DND-41 (cell line): ENCODE data around the gene PCDHGA7.

Experiments used
- ATAC-seq: fragments of 200-7000 bp; cut with Tn5 transposase; 3 replicates; pipeline ENCODE4 v1.9.1; 2021; ENCODE audit warnings: low read depth; ENCODE audit not compliant: insufficient read depth
- DNase-seq: peaks from one replicate; pipeline ENCODE4 v3.0.0-alpha.2; 2020
- H2AFZ ChIP-seq: 2 replicates; pipeline ENCODE4 v1.6.0; 2012; ENCODE audit warnings: low read depth, low read length
- H3K27ac ChIP-seq: 2 replicates; pipeline ENCODE4 v1.5.1; 2012; ENCODE audit warnings: low read length, inconsistent platforms
- H3K27me3 ChIP-seq: fragments of 200-600 bp; sonication (generic); 2 replicates; pipeline ENCODE4 v1.6.0; 2012; ENCODE audit warnings: low read length, mild to moderate bottlenecking, inconsistent platforms; ENCODE audit not compliant: insufficient read depth, poor library complexity
- H3K36me3 ChIP-seq: 2 replicates; pipeline ENCODE4 v1.5.1; 2012; ENCODE audit warnings: low read length, inconsistent platforms; ENCODE audit not compliant: insufficient read depth
- H3K4me1 ChIP-seq: 2 replicates; pipeline ENCODE4 v1.5.1; 2012; ENCODE audit warnings: mild to moderate bottlenecking, low read length; ENCODE audit not compliant: insufficient read depth
- H3K4me2 ChIP-seq: 2 replicates; pipeline ENCODE4 v1.6.0; 2012; ENCODE audit warnings: mild to moderate bottlenecking, moderate library complexity, low read length, inconsistent platforms; ENCODE audit not compliant: insufficient read depth
- H3K4me3 ChIP-seq, 2 experiments: fragments of 200-600 bp in 1 of 2; shearing (Covaris generic) in 1 of 2; 2 replicates each; pipeline ENCODE4 v1.5.1; 2012 to 2016; ENCODE audit warnings: inconsistent platforms in 2 of 2, low read length in 2 of 2, mild to moderate bottlenecking in 2 of 2, low read depth in 1 of 2, moderate library complexity in 1 of 2
- H3K79me2 ChIP-seq: 2 replicates; pipeline ENCODE4 v1.6.0; 2012; ENCODE audit warnings: low read length, inconsistent platforms; ENCODE audit not compliant: insufficient read depth
- H3K9ac ChIP-seq: 2 replicates; pipeline ENCODE4 v1.6.0; 2012; ENCODE audit warnings: low read depth, mild to moderate bottlenecking, inconsistent platforms, low read length, moderate library complexity
- H3K9me3 ChIP-seq: 2 replicates; pipeline ENCODE4 v1.5.1; 2012; ENCODE audit warnings: low read length, moderate library complexity, mild to moderate bottlenecking, inconsistent platforms; ENCODE audit not compliant: insufficient read depth, severe bottlenecking
- H4K20me1 ChIP-seq: 2 replicates; pipeline ENCODE4 v1.6.0; 2012; ENCODE audit warnings: low read length; ENCODE audit not compliant: insufficient read depth
- EZH2 ChIP-seq: IDR thresholded peaks from 3 replicates; pipeline ENCODE4 v1.6.1; 2012; ENCODE audit warnings: borderline replicate concordance, low read depth, mild to moderate bottlenecking, moderate library complexity, low read length, inconsistent platforms; ENCODE audit not compliant: severe bottlenecking
- TF ChIP-seq, protein P1 (sequence below): IDR thresholded peaks from 2 replicates; pipeline ENCODE4 v1.5.1; 2012; ENCODE audit warnings: borderline replicate concordance, low read length, moderate library complexity, mild to moderate bottlenecking; ENCODE audit not compliant: poor library complexity, severe bottlenecking; ENCODE audit errors: extremely low read depth

PCDHGA7 gene

DNA sequence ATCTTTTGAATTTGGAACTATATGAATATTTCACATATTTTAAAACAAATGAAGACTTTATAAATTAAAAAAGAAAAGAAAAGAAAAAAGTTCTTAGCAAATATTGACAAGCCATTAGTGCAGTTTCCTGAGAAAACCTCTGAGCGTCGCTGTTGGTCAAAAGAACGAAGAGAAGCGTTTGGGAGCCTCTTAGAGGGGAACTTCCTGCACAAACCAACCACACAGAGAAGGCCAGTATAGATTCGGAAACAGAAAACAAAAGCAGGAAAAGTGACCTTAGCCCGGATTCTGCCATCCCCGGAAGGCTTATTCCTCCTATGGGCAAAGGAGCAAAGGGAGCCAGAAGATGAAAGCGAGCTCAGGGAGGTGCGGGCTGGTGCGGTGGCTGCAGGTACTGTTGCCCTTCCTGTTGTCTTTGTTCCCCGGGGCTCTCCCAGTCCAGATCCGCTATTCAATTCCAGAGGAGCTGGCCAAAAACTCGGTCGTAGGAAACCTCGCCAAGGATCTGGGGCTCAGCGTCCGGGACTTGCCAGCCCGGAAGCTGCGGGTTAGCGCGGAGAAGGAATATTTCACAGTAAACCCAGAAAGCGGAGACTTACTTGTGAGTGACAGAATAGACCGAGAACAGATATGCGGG is 22.6 kb upstream of the PCDHGA7 start, which contains the start of gene PCDHGB2:
TSS of gene PCDHGB2 (plus strand) at position 205 of the 637 bp plus-strand sequence. CDS start at position 347, 142 bp downstream.
- Histone ChIP-seq H4K20me1 (no peaks in the 10 kb centered on the region), H3K79me2 (no peaks in the 10 kb centered on the region), H3K4me2 (peak within 1 kb of the TSS; percentile 33; the same call in 1 of the 2 replicates), H3K4me3 (peak within 1 kb of the TSS in 1 of 2 experiments; percentile 30; a peak in 1 of 4 replicates), H2AFZ (peak within 1 kb of the TSS; percentile 53), H3K9ac (no peak within 1 kb of the TSS), H3K9me3 (no peaks in the 10 kb centered on the region), H3K27ac (no peak within 1 kb of the TSS), H3K27me3 (no peaks in the 10 kb centered on the region), H3K4me1 (peaks cover 3% of the 10 kb centered on the region; the same call in 1 of the 2 replicates), H3K36me3 (no peaks in the 10 kb centered on the region)
- DNase-seq, result peak; percentile 37
- ATAC-seq, result peak; percentile 74
- TF ChIP-seq, protein P1, sequence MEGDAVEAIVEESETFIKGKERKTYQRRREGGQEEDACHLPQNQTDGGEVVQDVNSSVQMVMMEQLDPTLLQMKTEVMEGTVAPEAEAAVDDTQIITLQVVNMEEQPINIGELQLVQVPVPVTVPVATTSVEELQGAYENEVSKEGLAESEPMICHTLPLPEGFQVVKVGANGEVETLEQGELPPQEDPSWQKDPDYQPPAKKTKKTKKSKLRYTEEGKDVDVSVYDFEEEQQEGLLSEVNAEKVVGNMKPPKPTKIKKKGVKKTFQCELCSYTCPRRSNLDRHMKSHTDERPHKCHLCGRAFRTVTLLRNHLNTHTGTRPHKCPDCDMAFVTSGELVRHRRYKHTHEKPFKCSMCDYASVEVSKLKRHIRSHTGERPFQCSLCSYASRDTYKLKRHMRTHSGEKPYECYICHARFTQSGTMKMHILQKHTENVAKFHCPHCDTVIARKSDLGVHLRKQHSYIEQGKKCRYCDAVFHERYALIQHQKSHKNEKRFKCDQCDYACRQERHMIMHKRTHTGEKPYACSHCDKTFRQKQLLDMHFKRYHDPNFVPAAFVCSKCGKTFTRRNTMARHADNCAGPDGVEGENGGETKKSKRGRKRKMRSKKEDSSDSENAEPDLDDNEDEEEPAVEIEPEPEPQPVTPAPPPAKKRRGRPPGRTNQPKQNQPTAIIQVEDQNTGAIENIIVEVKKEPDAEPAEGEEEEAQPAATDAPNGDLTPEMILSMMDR, result peak; percentile 63
- TF ChIP-seq EZH2, result no peak

DNA sequence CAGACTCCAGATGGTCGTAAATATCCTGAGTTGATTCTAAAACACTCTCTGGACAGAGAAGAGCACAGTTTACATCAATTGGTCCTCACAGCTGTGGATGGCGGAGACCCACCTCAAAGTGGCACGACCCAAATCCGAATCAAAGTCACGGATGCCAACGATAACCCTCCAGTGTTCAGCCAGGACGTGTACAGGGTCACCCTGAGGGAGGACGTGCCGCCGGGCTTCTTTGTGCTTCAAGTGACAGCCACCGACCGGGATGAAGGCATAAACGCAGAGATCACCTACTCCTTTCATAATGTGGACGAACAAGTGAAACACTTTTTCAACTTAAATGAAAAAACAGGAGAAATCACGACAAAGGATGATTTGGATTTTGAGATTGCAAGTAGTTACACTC is 21.9 kb upstream of the PCDHGA7 start:
- DNase-seq (no peak), ATAC-seq (no peak)
- Histone ChIP-seq H3K4me3 (no peak overlapping the region), H3K79me2 (no peaks in the 10 kb centered on the region), H3K27me3 (no peaks in the 10 kb centered on the region), H3K4me2 (no peak overlapping the region), H3K9ac (no peak overlapping the region), H3K36me3 (no peaks in the 10 kb centered on the region), H4K20me1 (no peaks in the 10 kb centered on the region), H3K9me3 (no peaks in the 10 kb centered on the region), H3K27ac (no peak overlapping the region), H2AFZ (no peak overlapping the region), H3K4me1 (peaks cover 3% of the 10 kb centered on the region; the same call in 1 of the 2 replicates)
- no peak for TF ChIP-seq EZH2
- TF ChIP-seq, protein P1, result no peak

DNA sequence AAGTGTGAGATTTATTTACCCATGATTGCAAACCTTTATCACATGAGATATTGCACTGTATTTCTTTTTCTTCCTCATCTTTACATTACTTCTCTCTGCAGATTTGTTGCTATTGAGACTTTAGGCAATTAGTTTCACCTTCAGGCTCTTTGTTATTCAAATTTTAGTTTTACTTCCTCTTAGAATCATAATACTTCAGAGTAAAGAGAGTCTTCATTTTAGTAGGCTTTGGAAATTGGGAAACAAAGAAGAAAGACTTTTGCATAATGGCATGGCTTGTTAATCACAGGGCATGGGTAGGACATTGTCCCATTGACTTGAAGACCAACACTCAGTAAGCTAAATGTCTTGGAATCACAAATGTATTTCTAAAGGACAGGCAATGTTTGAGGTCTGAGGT is 19.8 kb upstream of the PCDHGA7 start:
- Histone ChIP-seq H3K4me3 (no peak overlapping the region), H3K9me3 (no peaks in the 10 kb centered on the region), H3K9ac (no peak overlapping the region), H3K36me3 (no peaks in the 10 kb centered on the region), H3K79me2 (no peaks in the 10 kb centered on the region), H4K20me1 (no peaks in the 10 kb centered on the region), H3K4me1 (peaks cover 3% of the 10 kb centered on the region; the same call in 1 of the 2 replicates), H3K27me3 (no peaks in the 10 kb centered on the region), H3K27ac (no peak overlapping the region), H2AFZ (no peak overlapping the region), H3K4me2 (no peak overlapping the region)
- ATAC-seq, result no peak
- DNase-seq, result no peak
- TF ChIP-seq EZH2, result no peak
- TF ChIP-seq, protein P1, result no peak
